ENCODE results near the gene CDH4. TPM values are rescaled to one million over a fixed set of nuclear protein-coding genes. Genes with fewer than 3 reads are reported as not detected.

CDH4 gene
- total and polyA plus RNA-seq, 2 donors (not counting 1 experiment from before 2014, with no cell fraction given): not detected

DNA sequence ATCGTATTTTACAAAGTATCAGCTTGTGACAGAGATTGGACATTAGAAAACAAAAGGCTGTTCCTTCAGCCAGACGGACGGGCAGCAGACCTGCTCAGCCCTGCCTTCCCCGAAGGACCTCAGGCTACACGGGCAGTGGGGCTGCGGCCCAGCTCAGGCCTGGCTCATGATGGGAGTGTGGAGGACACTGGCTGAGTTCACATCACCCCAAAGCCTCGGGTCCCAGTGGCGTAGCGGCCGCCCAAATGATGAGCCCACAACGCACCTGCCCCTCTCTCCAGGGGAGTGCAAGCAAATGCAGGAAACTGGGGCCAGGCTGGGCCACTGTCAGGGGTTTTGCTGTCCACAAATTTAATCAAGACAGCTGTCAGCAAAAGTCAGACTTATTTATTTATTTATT lies 456.8 kb downstream of the CDH4 start:
- no peak overlapping the region for H3K4me2 ChIP-seq (replicated peaks; ENCODE audit: low read depth, low read length, poor library complexity, severe bottlenecking)
- no peaks in the 10 kb centered on the region for H3K4me1 Mint-ChIP-seq
- 91% methylated on average over 9 of the region's 11 CpGs for WGBS (ENCODE audit: insufficient coverage)

DNA sequence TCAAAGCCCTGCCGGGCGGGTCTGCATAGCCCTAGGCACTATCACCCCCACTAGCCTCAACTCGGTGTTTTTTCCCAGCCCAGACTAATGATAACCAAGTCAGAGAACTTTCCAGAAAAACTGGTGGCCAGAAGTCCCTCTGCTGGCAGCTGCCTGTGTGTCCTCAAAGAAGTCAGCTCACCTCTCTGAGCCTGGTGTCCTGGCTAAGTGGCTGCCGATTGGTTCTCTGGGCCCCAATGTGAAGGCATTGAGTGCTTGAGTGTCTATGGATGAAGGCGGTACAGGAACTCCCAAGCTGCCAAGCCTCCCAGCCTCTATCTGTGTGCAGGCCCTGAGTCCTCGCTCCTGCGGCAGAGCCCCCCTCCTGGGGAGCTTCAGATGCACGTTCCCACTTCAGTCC lies 458.0 kb downstream of the CDH4 start:
- CTCF ChIA-PET: no interaction called here
- peaks cover 6% of the 10 kb centered on the region for H3K9me3 Mint-ChIP-seq (ENCODE audit: insufficient read depth)
- H3K27ac Mint-ChIP-seq: no peak overlapping the region
- 94% methylated on average over 6 of the region's 8 CpGs for WGBS (ENCODE audit: insufficient coverage)
- Histone ChIP-seq H3K4me3 (ENCODE audit: control extremely low read depth in 1 of 5, extremely low read depth in 1 of 5, insufficient read depth in 1 of 5, low read depth in 2 of 5, low read length in 4 of 5) (no peak overlapping the region), H3K9ac (ENCODE audit: low read length) (no peak overlapping the region), H3K27me3 (replicated peaks in 1 of 4; ENCODE audit: control extremely low read depth in 1 of 4, control insufficient read depth in 3 of 4, insufficient read depth in 4 of 4, low read length in 3 of 4) (no peaks in the 10 kb centered on the region), H3K36me3 (replicated peaks in 1 of 2; ENCODE audit: control extremely low read depth in 1 of 2, control insufficient read depth in 1 of 2, extremely low read depth in 1 of 2, insufficient read depth in 2 of 2, low read length in 1 of 2) (no peaks in the 10 kb centered on the region), H3K27ac (ENCODE audit: low read length in 2 of 2) (no peak overlapping the region), H4K20me1 (ENCODE audit: control insufficient read depth, insufficient read depth, low read length, poor library complexity, severe bottlenecking) (no peaks in the 10 kb centered on the region), H3K4me1 (ENCODE audit: control insufficient read depth in 2 of 2, insufficient read depth in 2 of 2, low read length in 2 of 2) (no peaks in the 10 kb centered on the region), H3K79me2 (ENCODE audit: control insufficient read depth, insufficient read depth, low read length) (no peaks in the 10 kb centered on the region), H3K9me3 (ENCODE audit: control extremely low read depth in 1 of 3, control insufficient read depth in 2 of 3, insufficient read depth in 1 of 3, low read length in 2 of 3) (peaks cover 0 to 30% (median 0%) of the 10 kb centered on the region in 3 donors), H3K4me2 (replicated peaks; ENCODE audit: low read depth, low read length, poor library complexity, severe bottlenecking) (no peak overlapping the region), H2AFZ (ENCODE audit: insufficient read depth, low read depth, low read length, poor library complexity, severe bottlenecking) (no peak overlapping the region)
- ATAC-seq (ENCODE audit: low read depth) (no peak), DNase-seq (no peak)
- H3K27me3 Mint-ChIP-seq: no peaks in the 10 kb centered on the region
- no peak overlapping the region for H3K4me3 Mint-ChIP-seq
- POLR2A ChIA-PET: no interaction called here
- TF ChIP-seq, protein P1, sequence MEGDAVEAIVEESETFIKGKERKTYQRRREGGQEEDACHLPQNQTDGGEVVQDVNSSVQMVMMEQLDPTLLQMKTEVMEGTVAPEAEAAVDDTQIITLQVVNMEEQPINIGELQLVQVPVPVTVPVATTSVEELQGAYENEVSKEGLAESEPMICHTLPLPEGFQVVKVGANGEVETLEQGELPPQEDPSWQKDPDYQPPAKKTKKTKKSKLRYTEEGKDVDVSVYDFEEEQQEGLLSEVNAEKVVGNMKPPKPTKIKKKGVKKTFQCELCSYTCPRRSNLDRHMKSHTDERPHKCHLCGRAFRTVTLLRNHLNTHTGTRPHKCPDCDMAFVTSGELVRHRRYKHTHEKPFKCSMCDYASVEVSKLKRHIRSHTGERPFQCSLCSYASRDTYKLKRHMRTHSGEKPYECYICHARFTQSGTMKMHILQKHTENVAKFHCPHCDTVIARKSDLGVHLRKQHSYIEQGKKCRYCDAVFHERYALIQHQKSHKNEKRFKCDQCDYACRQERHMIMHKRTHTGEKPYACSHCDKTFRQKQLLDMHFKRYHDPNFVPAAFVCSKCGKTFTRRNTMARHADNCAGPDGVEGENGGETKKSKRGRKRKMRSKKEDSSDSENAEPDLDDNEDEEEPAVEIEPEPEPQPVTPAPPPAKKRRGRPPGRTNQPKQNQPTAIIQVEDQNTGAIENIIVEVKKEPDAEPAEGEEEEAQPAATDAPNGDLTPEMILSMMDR (IDR thresholded peaks at IDR 0.05): no peak
- TF ChIP-seq EZH2 (IDR thresholded peaks at IDR 0.05; ENCODE audit: borderline replicate concordance, insufficient read depth, low read depth, low read length, poor library complexity, severe bottlenecking): no peak
- intact Hi-C loops (cut with micrococcal nuclease): no loop called here
- no peaks in the 10 kb centered on the region for H3K4me1 Mint-ChIP-seq

More for the DNA sequence above, 456.8 kb downstream of the CDH4 start:
- TF ChIP-seq, protein P1 (IDR thresholded peaks at IDR 0.05): no peak
- no peak for TF ChIP-seq EZH2 (IDR thresholded peaks at IDR 0.05; ENCODE audit: borderline replicate concordance, insufficient read depth, low read depth, low read length, poor library complexity, severe bottlenecking)
- H3K27ac ChIP-seq (ENCODE audit: low read length in 2 of 2): no peak overlapping the region
- POLR2A ChIA-PET: no interaction called here
- no peak overlapping the region for H3K4me3 Mint-ChIP-seq
- H3K9me3 ChIP-seq (ENCODE audit: control extremely low read depth in 1 of 3, control insufficient read depth in 2 of 3, insufficient read depth in 1 of 3, low read length in 2 of 3): peaks cover 0 to 34% (median 0%) of the 10 kb centered on the region in 3 donors
- H3K4me1 ChIP-seq (ENCODE audit: control insufficient read depth in 2 of 2, insufficient read depth in 2 of 2, low read length in 2 of 2): no peaks in the 10 kb centered on the region
- no peak overlapping the region for H3K4me3 ChIP-seq (ENCODE audit: control extremely low read depth in 1 of 5, extremely low read depth in 1 of 5, insufficient read depth in 1 of 5, low read depth in 2 of 5, low read length in 4 of 5)
- no peaks in the 10 kb centered on the region for H4K20me1 ChIP-seq (ENCODE audit: control insufficient read depth, insufficient read depth, low read length, poor library complexity, severe bottlenecking)
- ATAC-seq (ENCODE audit: low read depth) (no peak), DNase-seq (no peak)
- H3K27me3 ChIP-seq (replicated peaks in 1 of 4; ENCODE audit: control extremely low read depth in 1 of 4, control insufficient read depth in 3 of 4, insufficient read depth in 4 of 4, low read length in 3 of 4): no peaks in the 10 kb centered on the region
- no peak overlapping the region for H2AFZ ChIP-seq (ENCODE audit: insufficient read depth, low read depth, low read length, poor library complexity, severe bottlenecking)
- H3K79me2 ChIP-seq (ENCODE audit: control insufficient read depth, insufficient read depth, low read length): no peaks in the 10 kb centered on the region
- no peaks in the 10 kb centered on the region for H3K27me3 Mint-ChIP-seq
- CTCF ChIA-PET: no interaction called here
- H3K36me3 ChIP-seq (replicated peaks in 1 of 2; ENCODE audit: control extremely low read depth in 1 of 2, control insufficient read depth in 1 of 2, extremely low read depth in 1 of 2, insufficient read depth in 2 of 2, low read length in 1 of 2): no peaks in the 10 kb centered on the region
- intact Hi-C loops (cut with micrococcal nuclease): no loop called here
- H3K9me3 Mint-ChIP-seq (ENCODE audit: insufficient read depth): peaks cover 6% of the 10 kb centered on the region
- no peak overlapping the region for H3K27ac Mint-ChIP-seq
- H3K9ac ChIP-seq (ENCODE audit: low read length): no peak overlapping the region

Data from B cell (primary cell).